H9 (cell line): ENCODE data around the gene NDRG4. TPM values are rescaled to one million over a fixed set of nuclear protein-coding genes. Genes with fewer than 3 reads are reported as not detected.

Source experiments
- DNase-seq: peaks from one replicate; pipeline ENCODE4 v3.0.0-alpha.2; 2017
- H2AFZ ChIP-seq: one replicate; pipeline ENCODE4 v1.6.1; 2013; ENCODE audit warnings: mild to moderate bottlenecking, low read length, control low read depth, moderate library complexity
- H2AK5ac ChIP-seq: 2 replicates; pipeline ENCODE4 v1.6.1; 2013; ENCODE audit warnings: low read length, control low read depth, mixed read lengths; ENCODE audit not compliant: insufficient read length
- H2BK120ac ChIP-seq: one replicate; pipeline ENCODE4 v1.6.1; 2013; ENCODE audit warnings: low read depth, mild to moderate bottlenecking, low read length, control low read depth, inconsistent platforms; ENCODE audit not compliant: poor library complexity, severe bottlenecking
- H2BK12ac ChIP-seq: 2 replicates; pipeline ENCODE4 v1.6.1; 2013; ENCODE audit warnings: low read length, control low read depth, mixed read lengths, low read depth; ENCODE audit not compliant: insufficient read length
- H2BK15ac ChIP-seq: 2 replicates; pipeline ENCODE4 v1.6.1; 2013; ENCODE audit warnings: low read depth, low read length, control low read depth
- H2BK20ac ChIP-seq: one replicate; pipeline ENCODE4 v1.6.1; 2013; ENCODE audit warnings: low read depth, mild to moderate bottlenecking, low read length, control low read depth, inconsistent platforms; ENCODE audit not compliant: poor library complexity, severe bottlenecking
- H2BK5ac ChIP-seq: 2 replicates; pipeline ENCODE4 v1.6.1; 2013; ENCODE audit warnings: low read length, control low read depth, mixed read lengths; ENCODE audit not compliant: insufficient read length
- H3K14ac ChIP-seq: 2 replicates; pipeline ENCODE4 v1.6.1; 2013; ENCODE audit warnings: low read length, control low read depth; ENCODE audit not compliant: insufficient read depth
- H3K18ac ChIP-seq: 2 replicates; pipeline ENCODE4 v1.6.1; 2013; ENCODE audit warnings: low read depth, mild to moderate bottlenecking, mixed read lengths, low read length, control low read depth; ENCODE audit not compliant: insufficient read length
- H3K23ac ChIP-seq: 2 replicates; pipeline ENCODE4 v1.6.1; 2013; ENCODE audit warnings: low read length, control low read depth, mixed read lengths, low read depth; ENCODE audit not compliant: insufficient read length
- H3K23me2 ChIP-seq: 2 replicates; pipeline ENCODE4 v1.6.1; 2013; ENCODE audit warnings: low read depth, mild to moderate bottlenecking, mixed read lengths, low read length, control low read depth; ENCODE audit not compliant: insufficient read length, poor library complexity, severe bottlenecking
- H3K27ac ChIP-seq: 2 replicates; pipeline ENCODE4 v1.5.1; 2013; ENCODE audit warnings: low read length, control low read depth, mixed read lengths, low read depth; ENCODE audit not compliant: insufficient read length
- H3K27me3 ChIP-seq: 2 replicates; pipeline ENCODE4 v1.6.1; 2013; ENCODE audit warnings: low read length, control low read depth, inconsistent platforms; ENCODE audit not compliant: insufficient read depth
- H3K4ac ChIP-seq: 2 replicates; pipeline ENCODE4 v1.6.1; 2013; ENCODE audit warnings: low read depth, mild to moderate bottlenecking, control low read depth, inconsistent platforms, low read length, moderate library complexity
- H3K4me1 ChIP-seq: 2 replicates; pipeline ENCODE4 v1.6.1; 2013; ENCODE audit warnings: low read length, control low read depth, inconsistent platforms; ENCODE audit not compliant: insufficient read depth
- H3K4me2 ChIP-seq: 2 replicates; pipeline ENCODE4 v1.6.1; 2013; ENCODE audit warnings: low read length, control low read depth, mixed read lengths; ENCODE audit not compliant: insufficient read length, insufficient read depth
- H3K56ac ChIP-seq: 2 replicates; pipeline ENCODE4 v1.6.1; 2013; ENCODE audit warnings: low read depth, mild to moderate bottlenecking, mixed read lengths, low read length, control low read depth; ENCODE audit not compliant: insufficient read length
- H3K79me1 ChIP-seq: 2 replicates; pipeline ENCODE4 v1.6.1; 2013; ENCODE audit warnings: low read depth, mild to moderate bottlenecking, moderate library complexity, low read length, control low read depth, inconsistent platforms; ENCODE audit not compliant: insufficient read depth, poor library complexity, severe bottlenecking
- H3K79me2 ChIP-seq: 2 replicates; pipeline ENCODE4 v1.6.1; 2013; ENCODE audit warnings: low read length, control low read depth, inconsistent platforms; ENCODE audit not compliant: insufficient read depth
- H3K9ac ChIP-seq: 2 replicates; pipeline ENCODE4 v1.6.1; 2013; ENCODE audit warnings: low read length, control low read depth, mixed read lengths; ENCODE audit not compliant: insufficient read length; ENCODE audit errors: extremely low read depth
- H3K9me3 ChIP-seq: one replicate; pipeline ENCODE4 v1.6.1; 2013; ENCODE audit warnings: low read depth, low read length, inconsistent platforms; ENCODE audit not compliant: control insufficient read depth
- H3T11ph ChIP-seq: one replicate; pipeline ENCODE4 v1.6.1; 2013; ENCODE audit warnings: mild to moderate bottlenecking, low read length, control low read depth, inconsistent platforms
- H4K20me1 ChIP-seq: one replicate; pipeline ENCODE4 v1.6.1; 2013; ENCODE audit not compliant: control insufficient read depth, insufficient read length, insufficient read depth
- H4K5ac ChIP-seq: 2 replicates; pipeline ENCODE4 v1.6.1; 2013; ENCODE audit warnings: low read depth, mild to moderate bottlenecking, mixed read lengths, low read length, control low read depth; ENCODE audit not compliant: insufficient read length
- H4K8ac ChIP-seq: replicated peaks from 2 replicates; pipeline ENCODE4 v1.6.1; 2013; ENCODE audit warnings: low read length, control low read depth, mixed read lengths, low read depth; ENCODE audit not compliant: insufficient read length
- H4K91ac ChIP-seq: 2 replicates; pipeline ENCODE4 v1.6.1; 2013; ENCODE audit warnings: low read depth, mild to moderate bottlenecking, moderate library complexity, mixed read lengths, low read length, control low read depth; ENCODE audit not compliant: insufficient read length
- H3K27ac Mint-ChIP-seq, 3 experiments: 2 replicates in 2 of 3; 3 replicates in 1 of 3; pipeline ENCODE4 v1.8.0; 2020 to 2021; ENCODE audit warnings: mixed read lengths in 3 of 3, mild to moderate bottlenecking in 1 of 3, moderate library complexity in 1 of 3
- H3K27me3 Mint-ChIP-seq: 2 replicates; pipeline ENCODE4 v1.8.0; 2021; ENCODE audit warnings: low read depth, mild to moderate bottlenecking, moderate library complexity, mixed read lengths
- H3K36me3 Mint-ChIP-seq, 3 experiments: 2 replicates in 2 of 3; 3 replicates in 1 of 3; pipeline ENCODE4 v1.8.0; 2020 to 2021; ENCODE audit warnings: low read depth in 3 of 3, mixed read lengths in 3 of 3; ENCODE audit not compliant: insufficient read depth in 1 of 3
- H3K4me1 Mint-ChIP-seq, 2 experiments: 2 replicates each; pipeline ENCODE4 v1.8.0; 2020; ENCODE audit warnings: mixed read lengths in 2 of 2
- H3K4me3 Mint-ChIP-seq, 2 experiments: 2 replicates in 1 of 2; 3 replicates in 1 of 2; pipeline ENCODE4 v1.8.0; 2020 to 2021; ENCODE audit warnings: mild to moderate bottlenecking in 2 of 2, mixed read lengths in 2 of 2, moderate library complexity in 1 of 2
- H3K9me3 Mint-ChIP-seq, 2 experiments: 2 replicates in 1 of 2; 3 replicates in 1 of 2; pipeline ENCODE4 v1.8.0; 2020; ENCODE audit warnings: mild to moderate bottlenecking in 2 of 2, mixed read lengths in 2 of 2, moderate library complexity in 1 of 2
- CTCF ChIP-seq: fragments of 200-600 bp; sonication (generic); conservative IDR thresholded peaks from 3 replicates; pipeline ENCODE4 v1.8.0; 2021; ENCODE audit warnings: antibody characterized with exemption, mild to moderate bottlenecking
- WGBS: extraction: QIAGEN DNeasy Blood & Tissue Kit; methylation state at CpG from one replicate; pipeline ENCODE4 v1.1.7; 2013; ENCODE audit warnings: missing lambda C conversion rate, low lambda C conversion rate, mixed read lengths; ENCODE audit not compliant: insufficient read length; ENCODE audit errors: extremely low coverage; 5-methylcytosine and 5-hydroxymethylcytosine counted together
- total RNA-seq: library from RNA; stranded (reverse); gene quantifications from 2 replicates; pipeline ENCODE4 v1.2.1, GENCODE V29; 2021

Gene NDRG4
- total RNA-seq, 1 experiment from 2014 or later: 18.6 TPM

- no CpG with 5 or more reads among the region's 11 CpGs for WGBS
Measured at GRCh38 chr16:58481226-58481869, 18.6 kb upstream of the NDRG4 start.

More at GRCh38 chr16:58481226-58481869, 18.6 kb upstream of the NDRG4 start:
- Histone ChIP-seq H2BK15ac (no peak overlapping the region), H4K20me1 (no peaks in the 10 kb centered on the region), H2BK120ac (no peak overlapping the region), H3T11ph (no peak overlapping the region), H3K23me2 (no peaks in the 10 kb centered on the region), H3K4ac (no peak overlapping the region), H2BK5ac (no peak overlapping the region), H2AFZ (no peak overlapping the region), H3K23ac (no peak overlapping the region), H3K56ac (no peak overlapping the region), H3K27me3 (no peaks in the 10 kb centered on the region), H3K4me1 (no peaks in the 10 kb centered on the region), H4K91ac (no peak overlapping the region), H3K79me1 (no peaks in the 10 kb centered on the region), H2BK20ac (no peak overlapping the region), H3K9ac (no peak overlapping the region), H3K14ac (no peak overlapping the region), H2BK12ac (no peak overlapping the region), H3K4me2 (no peak overlapping the region), H4K5ac (no peak overlapping the region), H3K18ac (no peak overlapping the region), H2AK5ac (no peak overlapping the region), H3K27ac (no peak overlapping the region), H3K79me2 (no peaks in the 10 kb centered on the region), H4K8ac (no peak overlapping the region), H3K9me3 (no peaks in the 10 kb centered on the region)
- no peak overlapping the region for H3K27ac Mint-ChIP-seq
- no peak overlapping the region for H3K4me3 Mint-ChIP-seq
- no peak for DNase-seq
- no peak for TF ChIP-seq CTCF
- peaks cover 7% of the 10 kb centered on the region; the same call in 1 of the 2 replicates for H3K27me3 Mint-ChIP-seq
- no peaks in the 10 kb centered on the region for H3K36me3 Mint-ChIP-seq
- H3K4me1 Mint-ChIP-seq: peaks cover 0 to 18% of the 10 kb centered on the region in 2 experiments; a peak in 3 of 4 replicates
- no peaks in the 10 kb centered on the region for H3K9me3 Mint-ChIP-seq
